ENCODE data around the gene CHRNE. TPM values are rescaled to one million over a fixed set of nuclear protein-coding genes. Genes with fewer than 3 reads are reported as not detected.

CHRNE gene
- total RNA-seq, 1 experiment from 2014 or later = not detected

DNA sequence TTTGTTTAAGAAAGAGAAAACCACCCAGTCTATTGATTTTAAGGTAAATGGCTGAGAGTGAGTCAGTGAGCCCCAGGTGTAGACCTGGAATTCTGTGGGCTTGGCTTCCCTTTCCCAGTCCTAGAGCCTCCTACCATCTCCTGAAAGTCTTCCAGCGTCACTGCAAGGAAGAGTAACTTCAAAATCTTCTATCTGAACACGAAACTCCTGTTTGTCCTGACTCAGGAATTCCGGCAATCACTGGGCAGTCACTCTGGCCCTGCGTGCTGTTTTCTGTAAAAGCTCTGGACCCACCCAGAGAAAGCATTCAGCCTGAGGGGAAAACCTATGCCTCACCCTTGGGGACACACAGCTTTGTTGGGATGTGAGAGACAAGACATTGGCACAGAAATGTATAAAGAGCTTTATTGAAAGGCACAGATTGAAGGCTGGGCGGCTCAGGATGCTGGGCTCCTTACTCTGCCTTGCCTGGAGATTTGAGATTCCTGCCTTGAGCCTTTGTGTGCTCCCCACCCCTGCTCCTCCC lies 53.8 kb downstream of the CHRNE start:
- Mint-ChIP-seq H3K4me3 (ENCODE audit: unreplicated experiment) (peak overlapping the region; percentile 28), H3K4me1 (ENCODE audit: low read depth, unreplicated experiment) (peaks cover 20% of the 10 kb centered on the region), H3K36me3 (ENCODE audit: insufficient read depth, unreplicated experiment) (peaks cover 14% of the 10 kb centered on the region), H3K27me3 (ENCODE audit: insufficient read depth, unreplicated experiment) (no peaks in the 10 kb centered on the region), H3K27ac (ENCODE audit: unreplicated experiment) (peak overlapping the region; percentile 33), H3K9me3 (ENCODE audit: unreplicated experiment) (no peaks in the 10 kb centered on the region)
- Histone ChIP-seq H3K27me3 (replicated peaks; ENCODE audit: control insufficient read depth, insufficient read depth, low read length) (no peaks in the 10 kb centered on the region), H3K9me3 (no peaks in the 10 kb centered on the region), H3K4me3 (ENCODE audit: low read depth, low read length) (no peak overlapping the region), H3K4me1 (peaks cover 15% of the 10 kb centered on the region), H3K36me3 (ENCODE audit: control insufficient read depth, insufficient read depth, low read length) (no peaks in the 10 kb centered on the region)
- no TSS peak for BruUV-seq (replicated peaks)
- ChIA-PET POLR2A (no interaction called here), CTCF (no interaction called here)
- DNase-seq = peak; percentile 46 to 65
- TF ChIP-seq, protein P1, sequence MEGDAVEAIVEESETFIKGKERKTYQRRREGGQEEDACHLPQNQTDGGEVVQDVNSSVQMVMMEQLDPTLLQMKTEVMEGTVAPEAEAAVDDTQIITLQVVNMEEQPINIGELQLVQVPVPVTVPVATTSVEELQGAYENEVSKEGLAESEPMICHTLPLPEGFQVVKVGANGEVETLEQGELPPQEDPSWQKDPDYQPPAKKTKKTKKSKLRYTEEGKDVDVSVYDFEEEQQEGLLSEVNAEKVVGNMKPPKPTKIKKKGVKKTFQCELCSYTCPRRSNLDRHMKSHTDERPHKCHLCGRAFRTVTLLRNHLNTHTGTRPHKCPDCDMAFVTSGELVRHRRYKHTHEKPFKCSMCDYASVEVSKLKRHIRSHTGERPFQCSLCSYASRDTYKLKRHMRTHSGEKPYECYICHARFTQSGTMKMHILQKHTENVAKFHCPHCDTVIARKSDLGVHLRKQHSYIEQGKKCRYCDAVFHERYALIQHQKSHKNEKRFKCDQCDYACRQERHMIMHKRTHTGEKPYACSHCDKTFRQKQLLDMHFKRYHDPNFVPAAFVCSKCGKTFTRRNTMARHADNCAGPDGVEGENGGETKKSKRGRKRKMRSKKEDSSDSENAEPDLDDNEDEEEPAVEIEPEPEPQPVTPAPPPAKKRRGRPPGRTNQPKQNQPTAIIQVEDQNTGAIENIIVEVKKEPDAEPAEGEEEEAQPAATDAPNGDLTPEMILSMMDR (IDR thresholded peaks at IDR 0.05; ENCODE audit: insufficient read depth in 1 of 2, low read depth in 1 of 2, low read length in 1 of 2, severe bottlenecking in 1 of 2, unreplicated experiment in 1 of 2) = no peak
- intact Hi-C loops (cut with micrococcal nuclease; ENCODE audit: unreplicated experiment) = loop anchor here (1.0 kb wide), 1 partner anchor 33 kb away; no protein-coding TSS in a partner anchor

Other genes starting within 250 kb of the CHRNE start
- gene PELP1, start 199.0 kb downstream of the CHRNE start, total RNA-seq (2022) = 58.2 and 71.6 TPM in 2 replicates
- 37.1 and 37.8 TPM in 2 replicates for gene ARRB2, start 192.5 kb downstream of the CHRNE start, total RNA-seq (2022)
- gene MED11, start 171.7 kb downstream of the CHRNE start, total RNA-seq (2022) = 9.1 and 9.4 TPM in 2 replicates
- 2.2 and 3.5 TPM in 2 replicates for gene ZMYND15, start 163.3 kb downstream of the CHRNE start, total RNA-seq (2022)
- 44.8 and 55.3 TPM in 2 replicates for gene CXCL16, start 163.2 kb downstream of the CHRNE start, total RNA-seq (2022)
- gene TM4SF5, start 131.2 kb downstream of the CHRNE start, total RNA-seq (2022) = 9.9 and 12.1 TPM in 2 replicates
- 0.54 TPM in 1 of 2 replicates, not detected in the other for gene VMO1, start 116.7 kb downstream of the CHRNE start, total RNA-seq (2022)
- gene GLTPD2, start 114.1 kb downstream of the CHRNE start, total RNA-seq (2022) = 11.8 and 15.6 TPM in 2 replicates
- gene PSMB6, start 106.9 kb downstream of the CHRNE start, total RNA-seq (2022) = 133 and 136 TPM in 2 replicates
- gene PLD2, start 95.9 kb downstream of the CHRNE start, total RNA-seq (2022) = 46.5 and 47.2 TPM in 2 replicates
- gene MINK1, start 69.8 kb downstream of the CHRNE start, total RNA-seq (2022) = 47.7 and 49.4 TPM in 2 replicates
- gene C17orf107, start 3.6 kb downstream of the CHRNE start, total RNA-seq (2022) = 0.86 and 1.0 TPM in 2 replicates
- not detected in 2 replicates for gene GP1BA, start 29.2 kb upstream of the CHRNE start, total RNA-seq (2022)
- 36.5 and 40.1 TPM in 2 replicates for gene SLC25A11, start 36.9 kb upstream of the CHRNE start, total RNA-seq (2022)
- gene RNF167, start 37.2 kb upstream of the CHRNE start, total RNA-seq (2022) = 55.1 and 60.9 TPM in 2 replicates
- gene PFN1, start 45.4 kb upstream of the CHRNE start, total RNA-seq (2022) = 367 and 416 TPM in 2 replicates
- 8.1 and 10.6 TPM in 2 replicates for gene ENO3, start 48.0 kb upstream of the CHRNE start, total RNA-seq (2022)
- gene SPAG7, start 64.7 kb upstream of the CHRNE start, total RNA-seq (2022) = 20.5 and 23.1 TPM in 2 replicates
- 16.2 and 18.8 TPM in 2 replicates for gene CAMTA2, start 84.6 kb upstream of the CHRNE start, total RNA-seq (2022)
- 0.64 and 1.4 TPM in 2 replicates for gene INCA1, start 94.4 kb upstream of the CHRNE start, total RNA-seq (2022)
- 87.5 and 92.0 TPM in 2 replicates for gene KIF1C, start 94.9 kb upstream of the CHRNE start, total RNA-seq (2022)
- not detected in 2 replicates for gene SLC52A1, start 132.3 kb upstream of the CHRNE start, total RNA-seq (2022)
- 3.6 and 3.7 TPM in 2 replicates for gene ZFP3, start 175.4 kb upstream of the CHRNE start, total RNA-seq (2022)
- 7.5 and 9.1 TPM in 2 replicates for gene ZNF232, start 208.8 kb upstream of the CHRNE start, total RNA-seq (2022)
- 0.16 and 0.21 TPM in 2 replicates for gene USP6, start 212.9 kb upstream of the CHRNE start, total RNA-seq (2022)